Mammary epithelial cell (primary cell): Measurements from ENCODE around the gene AGPAT1.

ENCODE experiments used
- EZH2 ChIP-seq: IDR thresholded peaks from 2 replicates; pipeline ENCODE4 v1.6.1; 2012; ENCODE audit warnings: low read length, inconsistent platforms, borderline replicate concordance
- TF ChIP-seq, protein P1 (sequence below), 2 donors: IDR thresholded peaks in 1 of 2; conservative IDR thresholded peaks in 1 of 2; 2 replicates each; pipeline ENCODE4 v1.5.1; 2011 to 2012; ENCODE audit warnings: inconsistent platforms in 2 of 2, low read length in 2 of 2, mild to moderate bottlenecking in 2 of 2, control low read depth in 1 of 2, low read depth in 1 of 2; ENCODE audit not compliant: insufficient read depth in 1 of 2; ENCODE audit errors: extremely low read depth in 1 of 2

GRCh38 chr6:32167761-32168262 lies 8.1 kb downstream of the AGPAT1 start:
- TF ChIP-seq, protein P1, sequence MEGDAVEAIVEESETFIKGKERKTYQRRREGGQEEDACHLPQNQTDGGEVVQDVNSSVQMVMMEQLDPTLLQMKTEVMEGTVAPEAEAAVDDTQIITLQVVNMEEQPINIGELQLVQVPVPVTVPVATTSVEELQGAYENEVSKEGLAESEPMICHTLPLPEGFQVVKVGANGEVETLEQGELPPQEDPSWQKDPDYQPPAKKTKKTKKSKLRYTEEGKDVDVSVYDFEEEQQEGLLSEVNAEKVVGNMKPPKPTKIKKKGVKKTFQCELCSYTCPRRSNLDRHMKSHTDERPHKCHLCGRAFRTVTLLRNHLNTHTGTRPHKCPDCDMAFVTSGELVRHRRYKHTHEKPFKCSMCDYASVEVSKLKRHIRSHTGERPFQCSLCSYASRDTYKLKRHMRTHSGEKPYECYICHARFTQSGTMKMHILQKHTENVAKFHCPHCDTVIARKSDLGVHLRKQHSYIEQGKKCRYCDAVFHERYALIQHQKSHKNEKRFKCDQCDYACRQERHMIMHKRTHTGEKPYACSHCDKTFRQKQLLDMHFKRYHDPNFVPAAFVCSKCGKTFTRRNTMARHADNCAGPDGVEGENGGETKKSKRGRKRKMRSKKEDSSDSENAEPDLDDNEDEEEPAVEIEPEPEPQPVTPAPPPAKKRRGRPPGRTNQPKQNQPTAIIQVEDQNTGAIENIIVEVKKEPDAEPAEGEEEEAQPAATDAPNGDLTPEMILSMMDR (conservative IDR thresholded peaks at IDR 0.05 in 1 of 2, IDR thresholded peaks at IDR 0.05 in 1 of 2; ENCODE audit: extremely low read depth in 1 of 2, insufficient read depth in 1 of 2, low read depth in 1 of 2, low read length in 2 of 2): no peak
- no peak for TF ChIP-seq EZH2
